ENCODE data around the gene F13A1.
"Not testable (repeated sequence)": the region's sequence is repeated elsewhere in the genome, so short reads cannot be mapped to it uniquely, and the experiment has no call there.

F13A1 gene

DNA sequence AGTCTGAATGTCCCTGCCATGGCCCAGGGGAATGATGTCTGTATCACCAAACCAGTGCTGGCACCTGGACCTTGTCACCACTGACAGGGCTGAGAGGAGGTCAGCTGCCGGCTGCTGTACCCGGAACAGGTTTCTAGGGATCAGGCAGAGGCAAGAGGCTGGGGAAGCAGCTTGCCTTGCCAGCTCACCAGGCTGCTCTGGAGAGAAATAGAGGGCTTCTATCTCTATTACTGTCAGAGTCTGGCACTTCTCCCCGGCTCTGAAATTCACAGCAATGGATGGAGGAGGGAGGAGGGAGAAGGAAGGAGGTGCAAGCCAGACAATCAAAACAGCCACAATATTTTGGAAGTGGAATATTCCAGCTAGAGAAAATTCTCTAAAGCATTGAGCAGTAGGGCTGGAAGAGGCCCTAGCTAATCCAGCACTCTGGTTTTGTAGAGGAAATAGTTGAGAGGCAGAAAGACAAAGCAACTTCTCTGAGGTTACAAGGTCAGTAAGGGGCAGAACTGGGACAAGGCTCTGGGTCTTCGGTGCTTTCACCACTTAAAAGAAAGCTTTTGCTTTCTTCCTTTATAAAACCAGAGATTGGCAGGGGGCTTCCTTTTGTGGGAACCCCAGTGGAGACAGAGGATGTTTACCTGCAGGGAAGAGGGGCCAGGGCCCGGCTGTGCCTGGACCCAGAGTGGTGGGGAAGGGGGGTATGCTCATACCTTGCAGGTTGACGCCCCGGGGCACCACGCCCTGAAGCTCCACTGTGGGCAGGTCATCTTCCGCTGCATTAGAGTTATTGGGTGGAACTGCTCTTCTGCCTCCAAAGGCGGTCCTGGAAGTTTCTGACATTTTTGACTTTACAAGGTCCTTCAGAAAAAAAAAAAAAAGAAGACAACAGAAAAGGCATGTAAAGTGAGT is 2.4 kb downstream of the F13A1 start:
- no peak for DNase-seq

GRCh38 chr6:6317386-6317785 is 3.1 kb downstream of the F13A1 start:
- DNase-seq = no peak

GRCh38 chr6:6315660-6316059 is 4.8 kb downstream of the F13A1 start:
- no peak for DNase-seq

GRCh38 chr6:6314596-6314995 is 5.9 kb downstream of the F13A1 start:
- no peak for DNase-seq

DNA sequence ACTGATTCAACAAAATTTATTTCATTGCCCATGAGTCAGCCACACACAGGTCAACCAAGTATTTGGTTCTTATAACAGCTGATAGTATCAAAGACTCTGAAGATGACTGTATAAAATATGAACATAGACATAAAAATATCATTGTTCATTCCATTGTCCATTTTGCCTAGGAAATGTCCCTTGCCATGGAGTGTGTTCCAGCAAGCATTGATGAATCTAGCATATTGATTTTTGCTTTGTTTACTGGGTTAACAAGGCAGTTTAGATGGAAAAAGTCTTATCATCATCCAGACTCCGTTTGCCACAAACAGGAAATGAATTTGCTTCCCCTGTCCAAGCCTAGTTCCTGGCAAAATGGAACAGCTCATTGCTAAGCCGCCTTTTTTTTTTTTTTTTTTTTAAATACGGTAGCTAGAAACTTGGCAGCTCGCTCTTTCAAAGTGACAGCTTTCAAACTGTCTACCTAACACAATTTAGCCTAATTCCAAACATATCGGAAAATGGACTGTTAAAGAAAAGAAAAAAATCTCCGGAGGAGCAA is 7.5 kb downstream of the F13A1 start:
- DNase-seq = no peak

- no peak for DNase-seq
These were observed 14.9 kb downstream of the F13A1 start for GRCh38 chr6:6305575-6305974.

DNA sequence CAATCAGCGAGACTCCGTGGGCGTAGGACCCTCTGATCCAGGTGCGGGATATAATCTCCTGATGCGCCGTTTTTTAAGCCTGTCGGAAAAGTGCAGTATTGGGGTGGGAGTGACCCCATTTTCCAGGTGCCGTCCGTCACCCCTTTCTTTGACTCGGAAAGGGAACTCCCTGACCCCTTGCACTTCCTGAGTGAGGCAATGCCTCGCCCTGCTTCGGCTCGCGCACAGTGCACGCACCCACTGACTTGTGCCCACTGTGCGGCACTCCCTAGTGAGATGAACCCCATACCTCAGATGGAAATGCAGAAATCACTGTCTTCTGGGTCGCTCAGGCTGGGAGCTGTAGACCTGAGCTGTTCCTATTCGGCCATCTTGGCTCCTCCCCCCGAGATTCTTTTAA is 20.1 kb downstream of the F13A1 start:
- DNase-seq = not testable (repeated sequence)

- no peak for DNase-seq
These were observed 27.1 kb downstream of the F13A1 start for GRCh38 chr6:6293317-6293716.

- DNase-seq = no peak
These were observed 33.0 kb downstream of the F13A1 start for GRCh38 chr6:6287415-6287814.

DNA sequence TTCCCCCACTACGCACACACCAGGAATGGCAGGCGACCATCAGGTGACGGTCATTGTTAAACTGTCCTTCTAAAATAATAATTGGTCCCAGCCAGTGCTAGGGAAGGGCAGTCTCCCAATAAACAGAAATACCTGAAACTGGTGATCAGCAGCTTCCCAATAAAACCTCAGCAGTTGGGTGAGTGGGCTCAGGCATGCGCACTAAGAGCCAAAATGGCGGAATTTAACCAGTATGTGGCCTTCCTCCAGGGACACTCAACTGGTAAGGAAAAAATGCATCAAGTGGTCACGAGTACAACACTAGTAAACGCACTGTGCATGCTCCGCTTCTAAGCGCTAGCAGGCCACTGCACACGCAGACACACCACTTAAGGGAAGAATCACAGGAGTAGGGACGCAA is 34.8 kb downstream of the F13A1 start:
- DNase-seq = no peak

DNA sequence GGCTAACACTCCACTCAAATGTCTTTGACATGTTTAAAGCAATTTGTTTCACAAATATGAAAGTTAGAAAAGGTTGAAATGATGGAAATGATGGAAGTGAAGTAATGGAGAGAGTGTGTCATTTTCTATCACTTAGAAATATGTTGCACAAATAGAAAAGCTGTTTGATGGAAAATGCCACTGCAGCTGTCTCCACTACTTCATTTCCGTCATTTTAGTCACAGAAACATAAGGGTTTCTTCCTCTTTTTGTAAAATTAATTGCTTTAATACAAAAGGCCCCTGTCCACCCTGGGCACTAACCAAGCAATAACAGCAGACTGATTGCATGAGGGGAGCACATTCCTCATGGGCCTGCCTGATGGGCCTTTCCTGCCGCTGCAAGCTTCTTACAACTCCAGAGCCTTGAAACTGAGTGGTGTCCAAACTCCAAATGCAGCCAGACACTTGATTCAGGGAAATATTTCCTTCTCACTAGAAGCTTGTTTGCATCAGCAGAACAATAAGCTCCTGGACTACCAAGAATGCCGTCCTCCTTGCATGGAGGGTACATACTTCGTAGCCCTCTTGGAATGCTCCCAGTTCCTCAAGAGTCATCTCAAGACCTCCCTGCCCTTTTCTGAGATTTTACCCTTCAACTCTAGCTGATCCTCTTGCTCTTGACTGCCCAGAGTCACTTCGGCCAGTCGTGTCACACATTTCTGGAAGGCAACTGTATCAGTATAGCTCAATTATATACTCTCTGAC is 36.1 kb downstream of the F13A1 start:
- no peak for DNase-seq

- no peak for DNase-seq
These were observed 36.7 kb downstream of the F13A1 start for GRCh38 chr6:6283746-6284145.

DNA sequence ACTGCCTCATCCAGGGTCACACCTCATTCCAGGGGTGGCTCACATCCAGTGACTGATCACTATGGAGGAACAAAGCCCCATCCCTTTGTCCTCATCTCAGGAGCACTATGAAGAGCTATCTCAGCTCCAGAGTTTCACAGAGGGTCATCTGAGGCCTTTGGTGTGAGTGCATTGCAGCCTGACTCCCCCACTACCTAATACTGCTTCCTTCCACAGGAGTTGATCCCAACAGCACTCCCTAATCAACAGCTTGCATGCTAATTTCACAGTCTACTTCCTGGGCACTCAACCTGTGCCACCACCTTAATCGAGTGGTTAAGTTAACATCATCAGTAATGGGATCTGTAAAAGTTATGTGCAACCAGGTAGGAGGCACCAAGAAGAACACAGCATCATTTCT is 37.7 kb downstream of the F13A1 start:
- DNase-seq = no peak

DNA sequence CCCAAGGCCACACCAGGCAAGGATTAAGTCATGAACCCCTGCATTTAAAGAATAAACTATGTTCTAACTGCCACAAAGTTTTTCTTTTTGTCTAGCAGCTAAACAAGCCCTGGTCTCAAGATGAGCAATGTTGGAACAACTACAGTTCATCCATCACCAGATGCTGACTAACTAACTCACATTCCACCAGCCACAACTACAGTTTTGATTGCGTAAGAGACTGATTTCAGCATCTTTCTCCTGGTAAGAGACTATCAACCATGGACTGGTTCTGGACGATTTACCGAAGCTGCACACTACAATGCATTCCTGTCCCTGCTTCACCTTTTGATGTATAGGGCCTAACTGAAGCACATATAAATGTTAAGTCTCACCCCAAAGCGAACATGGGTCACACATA is 43.0 kb downstream of the F13A1 start:
- no peak for DNase-seq

DNA sequence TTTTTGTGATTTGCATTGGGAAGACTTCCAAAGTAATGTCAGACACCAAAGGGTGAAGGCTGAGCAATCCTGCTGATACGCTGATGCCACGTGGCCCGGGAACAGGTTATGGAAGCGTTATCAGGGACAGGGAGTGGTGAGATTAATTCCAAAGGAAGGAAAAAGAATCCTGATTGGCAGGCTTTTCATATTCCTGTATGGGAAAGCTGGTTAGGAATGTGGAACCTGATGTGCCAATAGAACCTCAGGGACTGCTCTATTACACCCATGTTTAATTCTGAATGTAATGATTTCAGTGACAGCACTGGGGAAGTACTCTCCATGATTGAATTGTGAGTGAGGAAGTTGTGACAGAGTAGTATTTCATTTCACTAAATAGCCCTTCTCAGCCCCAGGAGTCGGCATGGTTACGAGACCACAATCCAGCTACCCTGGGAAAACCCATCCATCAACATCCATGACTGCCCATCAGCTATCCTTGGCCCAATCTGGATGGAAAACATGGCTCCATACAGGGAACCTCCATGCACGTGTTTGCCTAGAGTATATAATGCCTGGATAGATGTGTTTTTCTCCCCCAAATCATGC is 49.4 kb downstream of the F13A1 start:
- DNase-seq = no peak

- DNase-seq = no peak
These were observed 60.2 kb downstream of the F13A1 start for GRCh38 chr6:6260196-6260722.

GRCh38 chr6:6256886-6257285 is 63.6 kb downstream of the F13A1 start:
- no peak for DNase-seq

GRCh38 chr6:6256259-6256658 is 64.2 kb downstream of the F13A1 start:
- no peak for DNase-seq

DNA sequence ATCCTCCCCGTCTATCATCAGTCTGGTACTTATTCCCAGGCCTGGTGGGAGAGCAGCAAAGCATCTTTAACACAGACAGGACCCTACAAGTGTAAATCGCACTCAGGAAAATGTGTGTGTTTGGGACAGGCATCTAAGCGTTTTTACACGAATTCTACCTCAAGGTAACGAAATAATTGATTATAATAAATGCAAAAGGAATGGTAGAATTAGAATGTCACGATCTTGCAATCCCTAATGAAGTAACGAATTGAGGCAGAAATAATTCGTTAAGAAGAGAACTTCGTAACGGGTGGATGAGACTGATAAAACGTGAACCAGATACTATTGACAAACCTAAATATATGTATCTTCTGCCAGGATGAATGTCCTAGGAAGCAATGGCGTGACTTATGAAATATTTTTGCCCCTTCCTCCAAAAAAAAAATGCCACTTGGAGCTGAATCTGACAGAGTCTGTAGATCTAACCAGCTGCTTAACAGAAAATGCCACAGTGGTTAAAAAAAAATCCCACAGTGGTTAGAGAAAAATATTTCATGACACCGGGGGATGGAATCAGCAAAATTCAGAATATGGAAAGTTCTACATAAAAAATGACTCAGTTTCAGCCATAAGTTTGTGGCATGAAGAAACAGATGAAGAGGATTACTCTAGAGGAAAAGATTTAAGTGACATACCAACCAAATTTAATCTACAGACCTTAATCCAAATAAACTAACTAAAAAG is 68.7 kb downstream of the F13A1 start:
- no peak for DNase-seq

GRCh38 chr6:6248651-6249050 is 71.8 kb downstream of the F13A1 start:
- DNase-seq = no peak

GRCh38 chr6:6246544-6246943 is 73.9 kb downstream of the F13A1 start:
- no peak for DNase-seq

GRCh38 chr6:6244624-6245023 is 75.8 kb downstream of the F13A1 start:
- no peak for DNase-seq

DNA sequence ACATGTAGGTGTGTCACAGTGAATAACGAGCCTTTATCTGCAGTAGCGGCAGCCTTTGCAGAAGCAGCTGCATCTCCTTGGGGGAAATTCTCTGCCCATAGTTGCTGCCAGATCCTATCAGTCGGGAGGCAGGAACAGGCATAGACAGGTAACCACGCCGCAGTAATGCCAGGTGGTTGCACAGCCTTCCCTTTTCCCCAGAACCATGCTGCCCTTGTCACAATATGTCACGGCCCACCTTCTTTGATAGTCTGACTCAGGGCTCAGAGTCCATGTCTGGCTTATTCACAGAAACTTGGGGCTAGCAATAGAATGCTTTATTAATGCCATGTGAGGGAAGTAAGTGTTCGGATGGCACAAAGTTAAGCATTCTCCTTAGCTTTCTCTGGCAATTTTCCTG is 76.6 kb downstream of the F13A1 start:
- no peak for DNase-seq
